Right kidney (tissue), 9 donors: ENCODE results near the gene INTS15.

Experiments
- DNase-seq: peaks from one replicate; pipeline ENCODE4 v3.0.0-alpha.2; 2016
- long read RNA-seq, 8 donors: transcript quantifications; one replicate each; lab custom pipeline, GENCODE V29; 2026

INTS15 gene
- long read RNA-seq, donor 1, transcript C7orf26-201 (6 exons, 2,182 nt): major isoform, 10 of 10 reads
- long read RNA-seq, donor 1, partial matches to known transcripts: 0 of 10 reads
- long read RNA-seq, donor 1, other reads (novel, unspliced or antisense): 0 of 10 reads
- long read RNA-seq, donor 2: 0 reads
- long read RNA-seq, donor 3, partial matches to known transcripts: 0 of 3 reads
- long read RNA-seq, donor 3, other reads (novel, unspliced or antisense): 0 of 3 reads
- long read RNA-seq, donor 4, transcript C7orf26-201 (6 exons, 2,182 nt): major isoform, 8 of 9 reads
- long read RNA-seq, donor 4, partial matches to known transcripts: 0 of 9 reads
- long read RNA-seq, donor 4, other reads (novel, unspliced or antisense): 0 of 9 reads
- long read RNA-seq, donor 5, transcript C7orf26-201 (6 exons, 2,182 nt): major isoform, 5 of 5 reads
- long read RNA-seq, donor 5, partial matches to known transcripts: 0 of 5 reads
- long read RNA-seq, donor 5, other reads (novel, unspliced or antisense): 0 of 5 reads
- long read RNA-seq, donor 6, partial matches to known transcripts: 0 of 4 reads
- long read RNA-seq, donor 6, other reads (novel, unspliced or antisense): 0 of 4 reads
- long read RNA-seq, donor 7, partial matches to known transcripts: 6 of 12 reads
- long read RNA-seq, donor 7, other reads (novel, unspliced or antisense): 0 of 12 reads
- long read RNA-seq, donor 8, transcript C7orf26-201 (6 exons, 2,182 nt): major isoform, 8 of 8 reads
- long read RNA-seq, donor 8, partial matches to known transcripts: 0 of 8 reads
- long read RNA-seq, donor 8, other reads (novel, unspliced or antisense): 0 of 8 reads

DNA sequence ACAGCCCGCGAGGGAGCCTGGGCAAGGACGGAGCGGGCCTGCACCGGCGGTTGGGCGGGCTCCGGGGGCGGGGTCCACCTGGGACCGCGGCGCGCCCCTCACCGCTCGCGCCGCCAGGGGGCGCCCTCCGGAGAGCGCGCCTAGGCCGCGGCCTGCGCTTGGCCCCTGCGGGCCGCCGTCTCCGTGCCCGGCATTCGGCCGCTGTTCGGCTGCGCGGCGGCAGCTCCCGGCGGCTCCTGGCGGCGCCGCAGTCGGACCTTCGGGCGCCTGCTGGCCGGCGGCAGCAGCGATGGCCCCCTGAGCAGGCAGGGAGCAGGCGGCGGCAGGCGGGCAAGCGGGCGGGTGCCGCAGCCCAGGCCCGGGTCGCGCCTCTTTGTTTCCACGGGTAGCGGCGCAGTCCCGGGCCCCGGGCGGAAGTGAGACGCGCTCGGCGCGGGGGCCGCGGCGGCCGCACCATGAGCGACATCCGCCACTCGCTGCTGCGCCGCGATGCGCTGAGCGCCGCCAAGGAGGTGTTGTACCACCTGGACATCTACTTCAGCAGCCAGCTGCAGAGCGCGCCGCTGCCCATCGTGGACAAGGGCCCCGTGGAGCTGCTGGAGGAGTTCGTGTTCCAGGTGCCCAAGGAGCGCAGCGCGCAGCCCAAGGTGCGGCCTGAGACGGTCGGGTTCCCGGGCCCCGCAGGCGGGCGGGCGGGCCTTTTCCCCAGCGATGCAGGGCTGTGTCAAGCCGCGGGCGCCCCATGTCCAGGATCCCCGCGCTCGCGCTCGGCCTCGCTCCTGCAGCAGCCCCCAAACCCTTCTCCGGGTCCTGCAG is at the start of gene INTS15:
INTS15 (plus strand) TSS at position 193 of the 816 bp plus-strand sequence; CDS start at position 456, 263 bp downstream.
- DNase-seq: peak; percentile 93

DNA sequence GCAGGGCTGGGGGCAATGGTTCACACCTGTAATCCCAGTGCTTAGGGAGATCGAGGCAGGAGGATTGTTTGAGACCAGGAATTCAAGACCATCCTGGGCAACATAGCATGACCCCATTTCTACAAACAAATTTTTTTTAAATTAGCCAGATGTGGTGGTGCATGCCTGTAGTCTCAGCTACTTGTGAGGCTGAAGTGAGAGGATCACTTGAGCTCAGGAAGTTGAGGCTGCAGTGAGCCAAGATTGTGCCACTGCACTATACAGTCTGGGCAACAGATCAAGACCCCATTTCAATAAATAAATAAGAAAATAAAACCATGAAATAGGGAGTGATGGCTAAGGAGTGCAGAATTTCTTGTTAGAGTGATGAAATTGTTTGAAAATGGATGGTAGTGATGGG is 47.5 kb upstream of the INTS15 start:
- DNase-seq: no peak

DNA sequence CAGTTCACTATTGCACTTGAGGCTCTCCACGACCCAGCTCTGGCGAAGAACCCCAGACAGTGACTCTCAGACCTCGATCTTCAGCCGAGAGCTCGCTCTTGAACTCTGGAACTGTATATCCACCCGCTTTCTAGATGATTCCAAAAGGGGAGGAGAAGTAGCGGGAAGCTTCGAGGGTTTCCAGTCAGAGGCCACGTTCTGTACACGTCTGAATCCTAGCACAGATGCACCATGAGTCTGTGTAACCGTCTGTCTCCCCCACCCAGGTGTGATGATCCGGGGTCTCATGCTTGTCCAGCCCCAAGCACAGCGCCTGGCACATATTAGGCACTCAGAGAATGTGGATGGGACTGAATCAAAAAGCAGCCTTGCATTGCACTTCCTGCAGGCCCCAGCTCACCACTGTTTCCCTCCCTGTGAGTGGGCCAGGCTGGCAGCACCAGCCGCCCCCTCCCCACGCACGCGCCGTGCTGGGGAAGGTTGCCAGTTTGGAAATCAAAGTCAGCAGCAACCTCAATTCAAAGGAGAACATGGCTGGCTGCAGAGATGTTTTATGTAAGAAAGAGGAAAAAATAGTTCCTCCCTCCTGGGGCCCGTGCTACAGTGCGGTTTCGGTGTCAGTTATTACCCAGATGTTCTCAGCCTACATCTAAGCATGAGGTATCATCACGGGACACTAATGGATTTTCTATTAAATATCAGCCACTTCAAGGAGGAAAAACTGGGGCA is 44.3 kb upstream of the INTS15 start:
- DNase-seq: no peak

DNA sequence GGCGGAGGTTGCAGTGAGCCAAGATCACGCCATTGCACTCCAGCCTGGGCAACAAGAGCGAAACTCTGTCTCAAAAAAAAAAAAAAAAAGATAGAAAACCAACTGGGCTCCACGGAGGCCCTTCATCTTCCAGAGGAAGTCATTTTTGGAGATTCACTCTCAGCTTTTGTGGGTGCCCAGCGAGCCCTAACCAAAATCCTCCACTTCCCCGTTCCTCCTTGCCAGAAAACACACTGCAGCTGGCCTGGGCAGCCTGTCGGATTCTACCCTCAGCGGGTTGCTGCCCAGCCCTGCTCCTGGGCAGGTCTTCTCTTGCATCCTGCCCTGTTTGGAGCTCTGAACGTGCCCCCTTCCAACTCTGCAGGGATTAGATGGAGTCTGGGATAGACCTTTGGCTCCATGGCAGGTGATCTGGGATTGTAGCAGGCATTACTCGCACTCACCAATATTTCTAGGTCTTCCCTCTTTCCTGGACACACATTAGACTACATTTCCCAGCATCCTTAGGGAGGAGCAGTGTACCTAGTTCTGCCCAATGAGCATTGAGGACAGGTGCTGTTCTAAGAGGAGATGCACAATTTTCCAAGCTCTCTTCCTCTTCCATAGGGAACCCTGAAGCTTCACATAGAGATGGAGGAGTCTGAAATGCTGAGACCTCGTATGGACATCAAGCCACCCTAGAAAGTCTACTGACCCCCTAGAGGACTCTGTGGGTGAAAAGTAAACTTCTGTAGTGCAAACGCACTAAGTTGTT is 43.1 kb upstream of the INTS15 start:
- DNase-seq: no peak

DNA sequence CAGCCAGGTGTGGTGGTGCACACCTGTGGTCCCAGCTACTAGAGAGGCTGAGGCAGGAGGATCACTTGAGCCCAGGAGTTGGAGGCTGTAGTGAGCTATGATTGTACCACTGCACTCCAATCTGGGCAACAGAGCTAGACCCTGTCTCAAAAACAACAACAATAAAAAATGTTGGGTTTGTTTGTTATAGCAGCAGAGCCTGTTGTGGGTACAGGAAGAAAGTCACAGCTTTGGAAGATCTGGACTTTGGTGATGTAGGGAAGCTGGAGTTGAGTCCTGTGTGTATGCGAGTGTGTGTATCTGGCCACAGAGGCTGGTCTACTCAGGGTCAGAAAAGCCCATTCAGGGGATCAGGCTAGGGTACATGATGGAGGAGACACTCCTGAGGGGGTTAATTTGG is 42.4 kb upstream of the INTS15 start:
- no peak for DNase-seq

DNA sequence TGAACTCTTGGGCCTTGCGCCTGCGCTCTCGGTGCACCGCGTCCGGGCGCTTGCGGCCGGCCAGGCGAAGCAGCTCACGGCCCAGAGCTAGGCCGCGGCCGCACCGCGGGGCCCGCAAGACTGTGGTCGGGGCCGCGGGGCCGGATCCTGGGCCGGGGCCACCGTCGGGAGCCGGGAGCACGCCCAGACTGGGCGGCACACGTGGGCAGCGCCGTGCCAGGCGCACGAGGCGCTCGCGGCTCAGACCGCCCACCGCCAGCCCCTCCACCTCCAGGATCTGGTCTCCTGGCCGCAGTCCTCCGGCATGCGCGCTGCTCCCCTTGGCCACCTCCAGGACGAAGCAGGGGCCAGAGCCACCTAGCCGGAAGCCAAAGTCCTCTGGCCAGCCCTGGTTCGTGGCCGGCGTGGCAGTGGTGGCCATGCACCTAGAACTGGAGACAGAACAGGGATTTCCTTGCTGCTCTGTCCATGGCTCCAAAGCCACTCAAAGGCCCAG is 38.8 kb upstream of the INTS15 start, which contains the start of gene GRID2IP:
GRID2IP (minus strand) TSS at position 446 of the 496 bp plus-strand sequence; CDS start at position 421, 25 bp downstream.
- no peak for DNase-seq

DNA sequence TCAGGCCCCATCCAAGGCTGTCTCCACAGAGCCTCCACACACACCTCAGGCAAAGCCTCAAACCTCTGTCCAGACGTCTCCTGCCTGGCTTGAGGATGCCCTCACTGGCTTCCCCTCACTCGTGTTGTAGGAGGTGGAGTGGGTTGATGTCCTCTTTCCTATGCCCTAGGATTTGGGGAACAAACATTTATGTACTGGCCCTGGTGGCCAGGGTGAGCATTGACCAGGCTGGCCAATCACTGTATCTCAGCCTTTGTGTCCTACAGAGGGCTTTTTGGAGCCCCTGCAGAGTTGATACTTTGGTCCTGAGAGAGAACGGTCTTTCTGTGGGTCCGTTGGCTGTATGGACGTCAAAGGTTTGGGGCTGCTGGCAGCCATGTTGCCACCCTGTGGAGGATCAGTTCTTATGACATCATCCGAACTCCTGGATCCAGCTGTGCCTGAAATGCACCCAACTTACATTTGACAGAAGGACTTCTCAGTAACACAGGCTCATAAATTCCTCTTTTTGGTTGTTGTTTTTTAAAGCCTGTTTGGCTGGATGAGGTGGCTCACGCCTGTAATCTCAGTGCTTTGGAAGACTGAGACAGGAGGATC is 36.3 kb upstream of the INTS15 start:
- DNase-seq: no peak

DNA sequence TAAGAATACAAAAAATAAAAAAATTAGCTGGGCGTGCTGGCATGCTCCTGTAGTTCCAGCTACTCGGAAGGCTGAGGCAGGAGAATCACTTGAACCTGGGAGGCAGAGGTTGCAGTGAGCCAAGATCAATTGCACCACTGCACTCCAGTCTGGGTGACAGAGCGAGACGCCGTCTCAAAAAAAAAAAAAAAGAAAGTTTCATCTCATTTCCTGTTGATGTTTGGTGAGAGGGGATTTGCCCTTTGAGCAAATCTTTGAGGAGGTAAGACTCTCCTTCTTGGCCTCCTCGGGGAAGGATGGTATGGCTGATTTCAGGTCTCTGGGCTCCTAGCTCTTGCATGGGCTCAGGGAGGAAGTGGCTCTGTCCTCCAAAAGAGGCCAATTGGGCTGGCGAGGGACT is 35.0 kb upstream of the INTS15 start:
- no peak for DNase-seq

DNA sequence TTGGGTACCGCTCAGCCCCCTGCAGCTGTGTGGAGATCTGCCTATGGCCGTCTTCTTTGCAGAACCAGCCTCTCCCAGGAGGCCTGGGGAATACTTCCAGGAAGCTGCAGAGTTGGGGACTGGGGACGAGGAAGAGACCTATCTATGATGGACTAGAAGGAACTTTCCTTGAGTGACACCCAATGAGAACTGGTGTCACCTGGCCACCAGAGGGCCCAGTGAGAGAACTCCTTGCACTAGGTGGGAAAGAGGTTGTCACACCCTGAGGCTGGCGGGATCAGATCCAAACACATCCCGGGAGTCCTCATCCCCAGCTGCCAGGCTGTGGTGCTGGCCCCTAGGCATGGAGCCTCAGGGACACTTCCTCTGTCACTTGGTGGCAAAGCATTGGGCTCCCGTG is 33.6 kb upstream of the INTS15 start:
- DNase-seq: no peak

DNA sequence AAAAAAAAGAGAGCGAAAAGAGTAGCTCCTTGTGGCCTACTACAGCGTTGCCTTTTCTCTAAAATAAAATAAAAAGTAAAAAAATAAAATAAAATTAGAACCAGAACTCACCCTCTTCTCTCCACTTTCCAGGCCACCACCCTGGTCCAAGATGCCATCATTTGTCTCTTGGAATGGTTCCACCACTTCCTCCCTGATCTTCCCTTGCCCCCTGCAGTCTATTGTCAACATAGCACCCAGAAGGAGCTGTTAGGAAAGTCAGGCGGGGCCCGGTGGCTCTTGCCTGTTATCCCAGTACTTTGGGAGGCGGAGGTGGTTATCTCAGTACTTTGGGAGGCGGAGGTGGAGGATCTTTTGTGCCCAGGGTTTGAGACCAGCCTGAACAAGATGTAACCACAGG is 31.0 kb upstream of the INTS15 start:
- DNase-seq: no peak

DNA sequence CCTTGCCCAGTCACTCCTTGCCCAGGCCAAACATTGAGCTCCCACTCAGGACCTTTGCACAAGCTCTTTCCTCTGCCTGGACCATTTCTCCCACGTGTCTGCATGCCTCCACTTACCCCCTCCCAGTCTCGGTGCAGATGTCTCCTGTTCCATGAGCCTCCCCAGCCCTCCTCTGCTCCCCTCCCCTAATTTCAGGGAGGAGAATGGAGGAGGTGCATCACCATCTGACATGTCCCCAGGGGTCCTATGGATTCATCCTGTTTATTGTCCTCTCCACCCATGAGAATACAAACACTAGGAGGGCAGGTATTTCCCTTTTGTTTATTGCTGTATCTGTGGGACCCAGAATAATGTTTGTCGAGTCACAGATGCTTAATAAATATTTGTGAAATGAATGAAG is 29.9 kb upstream of the INTS15 start:
- DNase-seq: no peak

DNA sequence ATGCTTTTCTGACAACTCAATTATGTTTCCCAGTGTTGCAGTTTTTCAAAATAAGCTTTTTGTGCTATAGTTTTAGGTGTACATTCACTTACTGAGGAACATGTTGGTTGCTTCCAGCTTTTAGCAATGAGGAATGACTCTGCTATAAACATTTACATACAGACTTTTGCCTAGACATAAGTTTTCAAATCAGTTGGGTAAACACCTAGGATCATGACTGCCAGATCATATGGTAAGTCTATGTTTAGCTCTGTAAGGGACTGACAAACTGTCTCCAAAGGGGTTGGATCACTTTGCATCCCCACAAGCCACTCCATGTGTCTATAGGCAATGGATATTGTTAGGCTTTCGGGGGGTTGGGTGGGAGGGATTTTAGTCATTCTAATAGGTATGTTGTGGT is 27.7 kb upstream of the INTS15 start:
- DNase-seq: no peak

DNA sequence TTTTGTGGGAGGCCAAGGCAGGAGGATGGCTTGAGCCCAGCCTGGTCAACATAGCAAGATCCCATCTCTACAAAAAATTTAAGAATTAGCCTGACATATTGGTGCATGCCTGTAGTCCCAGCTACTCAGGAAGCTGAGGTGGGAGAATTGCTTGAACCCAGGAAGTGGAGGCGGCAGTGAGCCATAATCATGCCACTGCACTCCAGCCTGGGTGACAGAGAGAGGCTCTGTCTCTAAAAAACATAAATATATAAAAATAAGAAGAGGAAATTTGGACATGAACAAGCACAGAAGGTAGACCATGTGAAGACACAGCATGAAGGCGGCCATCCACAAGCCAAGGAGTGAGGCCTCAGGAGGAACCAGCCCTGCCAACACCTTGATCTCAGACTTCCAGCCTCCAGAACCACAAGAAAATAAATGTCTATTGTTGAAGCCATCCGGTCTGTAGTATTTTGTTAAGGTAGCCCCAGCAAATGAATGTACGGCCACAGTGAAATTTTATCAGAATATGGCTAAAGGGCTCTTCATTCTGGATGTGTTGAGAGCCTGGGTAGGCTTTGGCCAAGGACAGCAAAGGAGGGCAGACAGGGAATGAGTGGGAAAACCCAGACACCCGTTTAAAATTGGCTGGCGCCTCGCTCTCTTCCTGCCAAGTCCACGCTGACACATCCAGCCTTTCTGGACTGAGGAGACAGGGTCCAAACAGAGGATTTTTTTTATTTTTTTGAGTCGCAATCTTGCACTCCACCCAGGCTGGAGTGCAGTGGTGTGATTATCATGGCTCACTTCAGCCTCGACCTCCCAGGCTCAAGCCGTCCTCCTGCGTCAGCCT is 25.7 kb upstream of the INTS15 start:
- DNase-seq: no peak

DNA sequence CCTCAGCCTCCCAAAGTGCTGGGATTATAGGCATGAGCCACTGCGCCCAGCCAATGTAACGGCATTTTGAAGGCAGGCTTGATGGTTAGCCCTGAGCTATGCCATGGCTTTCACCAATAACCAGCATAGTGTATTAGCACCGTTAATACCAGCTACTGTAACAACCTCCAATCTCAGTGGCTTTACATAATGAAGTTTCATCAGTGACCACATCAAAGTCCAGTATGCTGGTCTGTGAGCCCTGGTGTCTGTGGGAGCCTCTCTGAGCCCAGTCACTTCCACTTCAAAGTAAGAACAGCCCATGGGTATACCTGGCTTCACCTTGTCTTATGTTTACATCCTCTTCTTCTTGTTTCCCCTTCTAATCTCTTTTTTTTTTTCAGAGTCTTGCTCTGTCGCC is 24.2 kb upstream of the INTS15 start:
- DNase-seq: no peak

DNA sequence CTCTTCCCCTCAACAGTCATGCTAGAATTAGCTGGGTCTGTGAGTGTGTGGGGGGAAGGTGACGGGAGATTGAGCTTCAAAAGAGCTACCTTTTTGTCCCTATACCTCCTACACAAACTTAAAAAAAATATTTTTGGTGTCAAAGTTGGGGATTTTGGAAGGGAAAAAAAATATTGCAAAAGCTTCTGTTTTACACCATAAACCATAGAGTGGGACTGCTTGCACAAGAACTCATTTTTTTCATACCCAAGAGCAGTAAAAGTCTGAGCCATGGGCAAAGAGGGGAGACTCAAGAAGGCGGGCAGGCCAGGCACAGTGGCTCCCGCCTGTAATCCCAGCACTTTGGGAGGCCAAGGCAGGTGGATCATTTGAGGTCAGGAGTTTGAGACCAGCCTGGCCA is 21.9 kb upstream of the INTS15 start:
- no peak for DNase-seq

DNA sequence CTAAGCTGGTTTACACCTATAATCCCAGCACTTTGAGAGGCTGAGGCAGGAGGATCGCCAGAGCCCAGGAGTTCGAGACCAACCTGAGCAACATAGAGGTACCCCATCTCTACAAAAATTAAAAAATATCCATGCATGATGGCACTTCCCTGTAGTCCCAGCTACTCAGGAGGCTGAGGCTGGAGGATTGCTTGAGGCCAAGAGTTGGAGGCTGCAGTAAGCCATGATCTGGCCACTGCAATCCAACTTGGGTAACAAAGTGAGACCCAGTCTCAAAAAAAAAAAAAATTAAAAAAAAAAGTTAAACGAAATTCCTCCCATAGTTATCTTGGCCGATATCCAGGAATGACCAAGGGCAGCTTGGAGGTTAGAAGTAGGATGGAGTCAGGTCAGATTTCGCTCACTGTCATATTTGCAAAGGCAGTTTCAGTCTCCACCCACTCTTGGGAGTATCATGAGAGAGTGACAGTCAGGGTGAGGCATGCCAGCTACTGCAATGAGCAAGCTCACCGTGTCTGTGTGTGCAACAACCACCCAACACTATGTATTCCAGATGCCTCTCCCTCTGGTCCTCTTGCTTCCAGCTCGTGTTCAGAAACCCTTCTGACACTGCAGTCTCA is 18.6 kb upstream of the INTS15 start:
- DNase-seq: no peak

DNA sequence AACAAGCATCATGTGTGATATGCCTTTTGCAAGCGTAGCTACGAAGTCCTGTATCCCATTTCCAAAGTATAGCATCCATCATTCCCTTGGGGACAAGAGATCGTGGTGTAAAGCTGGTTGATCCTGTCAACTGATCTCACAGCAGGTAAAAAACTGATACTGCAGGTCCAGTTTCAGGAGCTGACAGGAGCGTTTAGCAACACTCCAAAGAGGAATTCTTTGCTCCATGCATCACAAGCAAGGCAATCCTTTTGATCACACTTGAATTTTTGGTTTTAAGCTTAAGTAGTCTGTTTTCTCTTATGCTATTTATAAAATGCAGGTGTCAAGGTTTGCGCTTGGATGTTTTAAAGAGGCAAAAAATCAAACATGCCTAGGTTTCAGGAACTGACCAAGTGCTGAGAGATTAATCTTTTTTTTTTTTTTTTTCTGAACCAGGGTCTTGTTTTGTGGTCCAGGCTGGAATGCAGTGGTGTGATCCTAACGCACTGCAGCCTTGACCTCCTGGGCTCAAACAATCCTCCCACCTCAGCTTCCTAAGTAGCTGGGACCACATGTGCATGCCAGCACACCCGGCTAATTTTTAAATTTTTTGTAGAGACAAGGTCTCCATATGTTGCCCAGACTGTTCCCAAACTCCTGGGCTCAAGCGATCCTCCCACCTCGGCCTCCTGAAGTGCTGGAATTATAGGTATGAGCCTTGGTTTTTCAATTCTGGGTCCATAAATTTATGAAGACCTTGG is 14.4 kb upstream of the INTS15 start:
- no peak for DNase-seq
